ENCODE measurements around the gene ST8SIA2.

GRCh38 chr15:92457471-92458041 lies 63.9 kb downstream of the ST8SIA2 start:
- TF ChIP-seq CTCF (conservative IDR thresholded peaks at IDR 0.05; ENCODE audit: low read length) (no peak), EZH2phosphoT487 (IDR thresholded peaks at IDR 0.05; ENCODE audit: borderline replicate concordance) (no peak)

Measured in Loucy (cell line).